ENCODE results near the gene RIMKLA.
A peak's percentile ranks its signal among the peaks of the same experiment; 100 is the strongest.

Gene RIMKLA, protein sequence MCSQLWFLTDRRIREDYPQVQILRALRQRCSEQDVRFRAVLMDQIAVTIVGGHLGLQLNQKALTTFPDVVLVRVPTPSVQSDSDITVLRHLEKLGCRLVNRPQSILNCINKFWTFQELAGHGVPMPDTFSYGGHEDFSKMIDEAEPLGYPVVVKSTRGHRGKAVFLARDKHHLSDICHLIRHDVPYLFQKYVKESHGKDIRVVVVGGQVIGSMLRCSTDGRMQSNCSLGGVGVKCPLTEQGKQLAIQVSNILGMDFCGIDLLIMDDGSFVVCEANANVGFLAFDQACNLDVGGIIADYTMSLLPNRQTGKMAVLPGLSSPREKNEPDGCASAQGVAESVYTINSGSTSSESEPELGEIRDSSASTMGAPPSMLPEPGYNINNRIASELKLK

DNA sequence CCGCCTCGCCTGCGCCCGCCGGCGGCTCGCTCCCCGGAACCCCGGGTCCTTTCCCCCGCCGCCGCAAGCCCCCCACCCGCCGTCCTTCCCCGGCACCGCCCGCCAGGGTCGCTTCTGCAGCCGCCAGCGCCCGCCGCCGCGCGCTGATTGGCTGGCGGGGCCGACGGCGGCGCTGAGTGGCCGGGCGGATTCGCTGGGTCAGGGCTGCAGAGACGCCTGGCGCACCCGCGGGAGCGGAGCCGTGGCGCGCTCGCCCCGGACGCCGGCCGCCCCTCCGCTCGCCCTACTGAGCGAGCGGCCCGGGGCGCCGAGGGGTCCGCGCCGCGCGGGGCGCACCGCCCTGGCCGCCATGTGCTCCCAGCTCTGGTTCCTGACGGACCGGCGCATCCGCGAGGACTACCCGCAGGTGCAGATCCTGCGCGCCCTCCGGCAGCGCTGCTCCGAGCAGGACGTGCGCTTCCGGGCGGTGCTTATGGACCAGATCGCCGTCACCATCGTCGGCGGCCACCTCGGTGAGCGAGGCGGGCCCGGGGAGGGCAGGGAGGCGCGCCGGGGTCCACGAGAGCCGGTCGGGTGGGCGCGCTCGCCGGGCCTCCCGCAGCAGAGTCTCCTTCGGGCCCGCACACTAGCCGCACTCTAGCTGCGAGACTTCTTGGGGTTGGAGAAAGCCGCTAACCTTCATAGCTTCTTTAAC is at the start of gene RIMKLA:
RIMKLA (plus strand) TSS at position 207 of the 694 bp plus-strand sequence; CDS start at position 350, 143 bp downstream.
- DNase-seq (ENCODE audit: low read depth) = no peak

DNA sequence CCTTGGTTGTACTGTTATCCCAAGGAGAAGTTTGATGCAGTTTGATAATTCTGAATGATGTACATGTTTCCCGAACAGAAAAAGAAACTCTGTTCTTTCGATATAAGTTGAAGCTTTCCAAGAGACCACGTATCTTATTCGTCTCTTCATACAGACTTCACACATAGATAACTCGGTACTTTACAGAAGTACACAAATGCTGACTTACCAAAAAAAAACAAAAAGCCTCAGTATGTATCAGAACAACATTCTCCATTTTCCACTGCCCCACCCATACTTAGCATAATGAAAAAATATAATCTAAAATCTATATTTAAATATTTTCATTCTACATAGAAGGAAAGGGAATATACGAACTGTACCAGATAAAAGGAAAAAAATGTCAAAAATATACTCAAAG is 47.7 kb upstream of the RIMKLA start:
- DNase-seq (ENCODE audit: low read depth) = no peak

DNA sequence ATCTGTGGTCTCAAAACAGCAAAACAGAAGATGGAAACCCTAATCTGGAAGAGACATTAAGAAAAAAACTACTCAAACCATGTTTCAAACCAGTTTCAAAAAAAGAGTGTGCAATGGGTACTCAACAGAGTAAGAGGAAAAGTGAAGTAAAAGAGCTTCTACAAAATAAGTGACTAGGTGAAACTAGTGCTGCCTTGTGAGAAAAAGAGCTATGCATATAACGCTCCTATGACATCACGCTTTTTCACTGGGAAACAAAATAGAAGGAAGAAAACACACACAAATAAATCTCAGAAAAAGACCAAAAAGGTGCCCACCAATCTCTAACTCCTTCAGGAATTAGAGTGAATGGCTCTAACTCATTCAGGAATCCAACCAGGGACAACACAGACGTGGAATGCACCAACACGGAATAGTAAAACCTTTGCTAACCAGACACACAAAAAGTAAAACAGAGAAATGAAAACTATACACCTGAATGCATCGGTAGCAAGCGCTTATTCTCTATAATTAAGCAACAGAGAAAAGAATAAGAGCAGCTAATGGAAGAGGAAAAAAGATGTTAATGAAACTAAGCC is 46.8 kb upstream of the RIMKLA start:
- DNase-seq (ENCODE audit: low read depth) = no peak

DNA sequence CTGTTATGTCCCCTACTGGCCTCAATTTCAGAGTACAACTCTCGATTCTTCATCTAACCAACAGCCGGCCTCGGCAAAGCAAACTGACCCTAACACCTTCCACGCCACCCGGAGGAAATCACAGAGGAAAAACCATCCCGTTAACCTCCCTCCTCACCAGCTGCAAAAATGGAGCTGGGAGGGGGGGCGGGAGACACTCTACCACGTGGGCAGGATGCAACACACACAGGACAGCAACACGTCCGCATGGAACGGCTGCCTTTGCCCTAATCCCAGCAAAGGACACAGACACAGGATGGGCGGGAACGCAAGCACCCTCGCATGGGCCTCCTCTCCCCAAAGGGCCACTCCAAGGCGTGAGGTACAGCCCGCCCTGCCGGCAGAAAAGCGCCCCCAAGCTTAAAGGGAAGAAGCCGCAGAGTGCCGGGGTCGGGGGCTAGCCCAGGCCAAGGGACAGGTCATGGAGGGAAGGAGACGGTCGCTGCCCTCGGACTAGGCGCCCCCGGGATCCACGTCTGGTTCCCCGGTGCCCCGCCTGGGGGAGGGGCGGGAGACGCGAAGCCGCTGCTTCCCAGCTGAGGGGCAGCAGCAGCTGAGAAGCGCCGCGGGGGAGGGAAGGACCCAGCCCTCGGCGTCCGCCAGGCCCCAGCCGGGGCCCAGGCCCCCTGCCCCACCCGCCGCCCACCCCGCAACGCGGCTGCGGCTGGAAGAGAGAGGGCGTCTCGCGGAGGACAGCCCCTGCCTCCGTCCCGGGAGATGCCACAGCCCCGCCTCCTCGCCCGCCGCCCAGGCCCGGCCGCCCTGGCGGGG is 46.1 kb upstream of the RIMKLA start:
- DNase-seq (ENCODE audit: low read depth) = peak; percentile 59

DNA sequence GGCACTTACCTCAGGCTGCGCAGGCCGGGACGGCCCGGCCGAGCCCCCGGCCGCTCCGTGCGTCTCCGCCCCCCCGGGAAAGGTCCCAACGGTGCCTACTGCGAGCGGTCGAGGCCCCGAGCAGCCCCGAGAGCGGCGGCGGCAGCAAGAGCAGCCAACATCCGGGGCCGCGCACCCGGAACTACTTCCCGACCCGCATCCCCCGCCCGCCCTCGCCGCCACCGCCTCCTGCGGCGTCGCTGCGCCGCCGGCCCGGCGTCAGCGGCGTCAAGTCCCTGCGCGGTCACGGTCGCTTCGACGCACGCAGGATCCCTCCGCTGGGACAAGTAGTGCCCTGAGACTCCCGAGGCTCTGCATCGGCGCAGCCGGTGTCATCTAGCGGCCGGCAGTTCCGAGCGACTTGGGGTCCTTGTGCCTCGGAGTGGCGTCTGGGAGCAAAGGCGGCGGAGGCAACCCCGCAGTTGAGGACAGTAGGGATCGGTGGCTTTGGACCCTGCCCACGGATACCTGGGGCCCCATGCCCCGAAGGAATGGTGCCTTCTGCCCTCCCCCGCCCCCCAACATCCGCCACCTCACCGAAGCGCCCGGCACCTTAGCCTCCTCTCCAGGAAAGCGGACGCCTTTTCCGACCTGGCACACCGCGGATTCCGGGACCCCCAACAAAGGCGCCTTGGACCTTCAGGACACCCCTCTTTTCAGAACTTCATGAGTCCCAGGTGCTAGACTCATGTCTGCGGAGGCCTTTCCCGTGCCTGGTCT is 45.4 kb upstream of the RIMKLA start, which contains the start of gene FOXJ3:
FOXJ3 (minus strand) TSS at position 186 of the 759 bp plus-strand sequence. CDS start 24,142 bp downstream, outside the sequence.
- DNase-seq (ENCODE audit: low read depth) = peak; percentile 99

DNA sequence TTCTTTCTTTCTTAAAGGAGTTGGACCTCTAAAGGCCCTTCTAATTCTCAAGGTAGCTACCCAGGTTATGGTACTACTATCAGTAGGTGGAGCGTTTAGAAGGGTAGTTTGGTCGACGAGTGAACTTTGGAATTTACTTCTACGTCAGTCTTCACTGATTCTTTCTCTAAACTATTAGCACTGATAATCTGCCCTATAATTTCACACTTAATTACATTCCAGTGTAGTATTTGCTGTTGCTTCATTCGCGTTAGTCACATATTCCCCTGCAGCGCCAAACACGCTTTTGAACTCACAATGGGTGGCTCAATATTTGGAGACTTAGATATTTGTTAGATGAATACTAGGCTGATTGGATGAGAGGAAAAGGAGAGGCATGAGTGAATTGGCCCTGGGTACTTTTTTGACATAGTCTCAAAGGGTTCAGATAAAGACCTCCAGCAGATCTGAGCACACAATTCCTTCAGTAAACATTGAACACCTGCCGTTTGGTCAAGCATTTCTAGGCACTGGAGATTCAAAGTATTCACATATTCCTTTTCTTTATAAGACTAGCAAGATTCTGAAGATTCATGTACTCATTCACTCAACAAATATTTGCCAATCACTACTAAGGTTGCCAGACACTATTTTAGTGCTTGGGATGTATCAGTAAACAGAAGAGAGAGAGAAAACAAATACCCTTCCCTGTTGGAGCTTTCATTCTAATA is 44.6 kb upstream of the RIMKLA start:
- DNase-seq (ENCODE audit: low read depth) = no peak

DNA sequence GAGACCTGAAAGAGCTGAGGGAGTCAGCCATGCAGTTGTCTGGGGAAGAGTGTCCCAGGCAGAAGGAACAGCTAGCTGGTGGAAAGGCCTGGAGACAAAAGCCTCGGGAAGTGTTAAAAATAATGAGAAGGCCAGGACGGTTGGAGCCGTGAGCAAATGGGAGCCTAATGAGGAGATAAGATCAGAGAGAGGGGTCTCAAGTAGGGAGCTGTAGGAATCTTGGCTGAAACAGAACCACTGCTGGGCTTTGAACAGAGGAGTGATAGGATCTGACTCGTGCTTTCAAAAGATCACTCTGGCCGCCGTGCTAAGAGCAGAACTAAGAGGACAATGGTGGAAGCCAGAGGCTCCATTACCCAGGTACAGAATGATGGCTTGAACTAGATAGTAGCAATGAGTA is 43.6 kb upstream of the RIMKLA start:
- no peak for DNase-seq (ENCODE audit: low read depth)

DNA sequence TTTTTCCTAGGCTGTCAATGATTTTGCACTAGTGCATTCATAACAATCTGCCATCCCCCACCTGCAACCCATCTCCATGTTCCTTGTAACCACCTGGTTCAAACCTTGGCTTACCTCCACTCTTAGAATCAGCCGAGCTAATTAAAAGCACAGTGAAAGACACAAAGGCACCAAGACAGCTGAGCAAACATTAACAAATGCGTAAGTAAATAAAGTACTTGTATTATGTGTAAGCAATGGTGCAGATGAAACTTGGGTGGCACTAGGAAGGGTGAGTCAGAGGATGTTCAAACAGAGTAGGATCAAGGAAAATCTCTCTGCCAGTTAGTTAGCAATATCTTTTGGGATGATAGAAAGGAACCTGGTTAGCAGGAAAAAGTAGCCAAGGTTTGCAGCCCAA is 40.5 kb upstream of the RIMKLA start:
- DNase-seq (ENCODE audit: low read depth) = no peak

DNA sequence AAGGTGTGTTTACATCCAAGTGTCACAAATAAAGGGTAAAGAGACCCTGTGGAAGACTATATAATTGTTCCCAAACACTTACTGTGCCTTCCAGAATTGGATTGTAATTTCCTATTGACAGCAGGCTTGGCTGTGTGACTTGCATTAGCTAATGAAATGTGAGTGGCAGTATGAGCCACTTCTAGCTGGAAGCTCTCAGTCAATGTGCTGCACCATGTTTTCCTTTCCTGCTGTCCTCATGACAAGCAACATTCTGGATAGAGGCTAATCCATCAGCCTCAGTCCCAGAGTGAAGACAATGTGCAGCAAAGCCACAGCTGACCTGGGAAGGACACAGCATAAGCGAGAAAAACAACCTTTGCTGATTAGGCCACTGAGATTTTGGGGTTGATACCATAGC is 39.7 kb upstream of the RIMKLA start:
- no peak for DNase-seq (ENCODE audit: low read depth)

DNA sequence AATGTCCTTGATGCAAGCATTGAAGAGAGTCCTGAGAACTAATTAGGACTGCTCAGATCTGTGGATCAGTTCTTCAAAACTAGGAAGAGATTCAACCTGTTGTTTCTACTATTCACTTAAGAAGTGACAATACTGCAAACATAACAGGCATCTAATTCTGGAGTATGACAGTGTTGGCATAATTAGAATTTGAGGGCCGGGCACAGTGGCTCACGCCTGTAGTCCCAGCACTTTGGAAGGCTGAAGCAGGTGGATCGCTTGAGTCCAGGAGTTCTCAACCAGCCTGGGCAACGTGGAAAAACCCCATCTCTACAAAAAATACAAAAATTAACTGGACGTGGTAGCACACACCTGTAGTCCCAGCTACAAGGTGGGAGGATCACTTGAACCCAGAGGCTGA is 37.5 kb upstream of the RIMKLA start:
- DNase-seq (ENCODE audit: low read depth) = no peak

DNA sequence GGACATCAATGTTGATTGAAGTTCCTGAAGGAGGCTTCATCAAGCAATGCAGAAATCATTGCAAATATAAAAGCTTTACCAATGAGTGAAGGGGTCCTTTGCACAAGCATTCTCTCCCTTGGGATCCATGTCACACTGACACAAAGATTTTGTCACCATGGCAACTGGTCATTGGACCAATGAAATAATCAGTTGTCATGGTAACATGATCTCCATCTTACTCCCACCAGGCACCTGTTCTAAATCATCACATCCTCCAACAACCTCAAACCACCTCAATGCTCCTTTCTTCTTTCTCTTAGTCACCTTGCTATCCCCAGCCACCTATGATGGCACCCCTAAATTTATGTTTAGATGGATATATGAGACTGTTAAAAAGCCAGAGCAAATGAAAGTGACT is 32.1 kb upstream of the RIMKLA start:
- no peak for DNase-seq (ENCODE audit: low read depth)

DNA sequence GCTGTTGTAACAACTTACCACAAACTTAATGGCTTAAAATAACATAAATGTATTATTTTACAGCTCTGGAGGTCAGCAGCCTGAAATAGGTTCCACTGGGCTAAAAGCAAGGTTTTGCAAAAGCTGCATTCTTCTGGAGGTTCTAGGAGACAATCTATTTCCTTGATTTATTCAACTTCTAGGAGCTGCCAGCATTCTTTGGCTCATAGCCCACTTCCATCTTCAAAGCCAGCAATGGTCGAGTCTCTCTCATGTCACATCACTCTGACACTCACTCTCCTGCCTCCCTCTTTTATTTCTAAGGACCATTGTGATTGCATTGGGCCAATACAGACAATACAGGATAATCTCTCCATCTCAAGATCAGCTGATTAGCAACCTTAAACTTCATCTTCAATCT is 30.5 kb upstream of the RIMKLA start:
- no peak for DNase-seq (ENCODE audit: low read depth)

DNA sequence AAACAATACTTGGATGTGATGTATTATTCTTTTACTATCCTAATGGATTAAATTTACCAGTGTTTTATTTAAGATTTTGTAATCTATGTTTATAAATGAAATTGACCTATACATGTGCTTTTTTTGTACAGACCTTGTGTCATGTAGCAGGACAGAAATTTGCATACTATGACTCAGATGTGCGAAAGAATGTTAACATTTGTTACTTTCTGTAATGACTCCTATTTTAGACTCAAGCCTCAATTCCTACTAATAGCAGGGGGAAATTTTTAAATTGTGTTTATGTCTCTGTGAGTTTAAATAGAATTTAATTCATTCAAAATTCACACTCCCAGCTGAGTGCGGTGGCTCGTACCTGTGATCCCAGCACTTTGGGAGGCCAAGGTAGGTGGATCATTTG is 21.8 kb upstream of the RIMKLA start:
- DNase-seq (ENCODE audit: low read depth) = no peak

DNA sequence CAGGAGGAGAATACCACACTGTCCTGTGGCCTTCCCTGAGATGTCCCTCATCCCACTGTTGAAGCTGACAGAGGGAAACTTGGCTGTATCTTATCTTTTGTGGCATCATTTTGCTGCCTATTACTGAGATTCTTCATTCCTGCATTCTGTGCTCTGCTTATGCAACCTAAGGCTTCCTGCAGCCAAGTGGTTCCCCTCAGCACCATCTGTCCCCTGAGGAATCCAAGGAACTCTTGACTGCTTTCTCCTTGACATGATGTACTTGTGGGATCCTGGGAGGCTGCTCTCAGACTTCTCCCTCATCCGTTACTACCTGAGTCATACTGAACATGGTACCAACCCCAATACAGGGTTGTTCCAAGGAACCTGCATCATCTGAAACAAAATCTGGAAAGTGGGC is 21.1 kb upstream of the RIMKLA start:
- no peak for DNase-seq (ENCODE audit: low read depth)

DNA sequence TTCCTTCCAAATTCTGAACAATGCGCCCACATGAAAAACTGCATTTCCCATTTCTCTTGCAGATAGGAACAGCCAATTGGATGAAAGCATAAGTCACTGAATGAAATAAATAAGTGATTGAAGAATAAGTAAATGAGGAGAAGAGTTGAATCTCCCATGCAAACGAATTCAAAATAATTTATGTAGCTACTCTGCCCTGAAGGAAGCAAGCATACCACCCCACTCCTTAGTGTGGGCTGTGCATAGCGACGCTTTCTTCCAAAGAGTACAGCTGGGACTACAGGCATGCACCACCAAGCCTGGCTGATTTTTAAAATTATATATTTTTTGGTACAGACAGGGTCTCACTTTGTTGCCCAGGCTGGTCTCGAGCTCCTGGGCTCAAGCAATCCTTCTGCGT is 16.5 kb upstream of the RIMKLA start:
- DNase-seq (ENCODE audit: low read depth) = no peak

DNA sequence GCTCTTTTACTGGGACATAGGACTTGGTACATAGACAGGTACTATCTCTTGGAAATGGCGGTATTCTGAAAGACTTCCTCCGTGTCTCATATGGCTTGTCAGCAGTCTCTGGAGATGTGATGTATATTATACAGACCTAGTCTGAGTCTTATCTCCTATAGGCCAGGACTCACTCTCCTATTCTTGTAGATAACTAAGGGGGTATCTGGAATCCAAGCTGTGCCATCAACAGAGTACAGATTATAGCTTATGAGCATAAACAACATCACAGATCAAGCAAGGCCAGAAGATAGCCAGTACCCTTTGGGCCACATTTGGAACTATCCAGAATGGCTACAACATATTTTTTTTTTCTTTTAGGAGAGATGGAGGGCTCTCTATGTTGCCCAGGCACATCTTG is 16.1 kb upstream of the RIMKLA start:
- DNase-seq (ENCODE audit: low read depth) = no peak

DNA sequence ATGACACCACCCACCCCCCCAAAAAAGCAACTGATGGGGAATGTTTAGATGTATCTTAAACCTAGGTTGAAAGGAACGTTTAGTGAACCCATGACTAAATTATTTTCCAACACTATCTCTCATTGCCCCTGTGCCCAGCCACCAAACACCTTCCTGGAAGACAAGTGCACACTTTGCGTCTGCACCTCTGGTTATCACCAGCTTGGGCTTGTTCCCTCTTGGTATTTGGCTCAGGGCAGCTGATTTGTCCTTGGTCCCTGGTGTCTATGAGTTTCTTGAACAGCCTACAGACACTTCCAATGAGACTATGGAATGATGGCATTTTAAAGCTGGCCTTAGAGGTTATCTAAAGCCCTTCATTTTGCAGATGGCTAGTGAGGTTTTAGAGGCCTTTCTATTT is 15.5 kb upstream of the RIMKLA start:
- DNase-seq (ENCODE audit: low read depth) = no peak

DNA sequence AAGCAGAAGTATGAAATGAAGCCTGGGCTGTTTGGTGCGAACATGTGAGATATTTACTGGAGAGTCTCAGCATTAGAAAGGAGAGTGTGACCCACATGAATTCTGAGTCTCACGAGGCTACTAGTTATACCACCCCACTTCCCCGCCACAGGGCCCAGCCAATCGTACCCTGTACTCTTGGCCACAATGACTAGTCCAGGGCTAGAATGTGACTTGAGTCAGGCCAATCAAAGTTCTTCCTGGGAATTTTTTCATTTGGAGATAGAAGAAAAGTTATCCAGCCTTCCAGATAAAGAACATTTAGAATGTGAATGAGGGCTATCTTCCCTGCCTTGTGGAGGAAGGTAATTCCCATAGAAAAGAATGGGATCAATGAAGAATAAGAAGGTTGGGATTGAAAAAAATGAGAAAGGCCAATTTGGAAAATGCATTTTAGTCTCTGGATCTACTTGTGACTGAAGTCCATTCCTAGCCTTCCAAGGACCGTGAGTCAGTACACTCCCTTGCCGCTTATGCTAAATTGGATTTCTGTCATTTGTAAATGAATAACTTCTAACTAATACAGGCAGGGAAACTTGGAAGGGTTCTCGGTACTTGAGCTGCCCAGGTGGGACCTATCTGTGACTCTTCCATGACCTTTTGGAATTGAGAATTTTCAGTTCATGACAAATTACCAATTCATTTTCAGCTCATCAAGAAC is 12.3 kb upstream of the RIMKLA start:
- no peak for DNase-seq (ENCODE audit: low read depth)

DNA sequence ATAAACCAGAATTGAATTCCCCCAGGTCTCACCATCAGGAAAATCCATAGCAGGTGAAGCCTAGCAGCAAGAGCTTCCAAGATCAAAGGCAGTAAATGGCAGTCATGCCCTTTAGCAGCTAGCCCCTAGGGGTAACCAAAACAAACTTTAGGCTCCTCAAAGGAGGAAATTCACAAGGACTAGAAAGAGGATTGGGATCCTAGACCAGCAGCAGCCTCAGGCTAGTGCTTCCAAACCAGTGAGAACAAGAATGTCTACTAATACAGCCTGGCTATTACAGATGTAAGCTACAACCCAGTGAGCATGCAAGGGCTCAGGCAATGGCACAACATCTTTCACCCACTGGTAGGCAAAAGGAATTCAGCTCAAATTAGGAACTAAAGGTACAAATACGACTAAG is 11.1 kb upstream of the RIMKLA start:
- no peak for DNase-seq (ENCODE audit: low read depth)

DNA sequence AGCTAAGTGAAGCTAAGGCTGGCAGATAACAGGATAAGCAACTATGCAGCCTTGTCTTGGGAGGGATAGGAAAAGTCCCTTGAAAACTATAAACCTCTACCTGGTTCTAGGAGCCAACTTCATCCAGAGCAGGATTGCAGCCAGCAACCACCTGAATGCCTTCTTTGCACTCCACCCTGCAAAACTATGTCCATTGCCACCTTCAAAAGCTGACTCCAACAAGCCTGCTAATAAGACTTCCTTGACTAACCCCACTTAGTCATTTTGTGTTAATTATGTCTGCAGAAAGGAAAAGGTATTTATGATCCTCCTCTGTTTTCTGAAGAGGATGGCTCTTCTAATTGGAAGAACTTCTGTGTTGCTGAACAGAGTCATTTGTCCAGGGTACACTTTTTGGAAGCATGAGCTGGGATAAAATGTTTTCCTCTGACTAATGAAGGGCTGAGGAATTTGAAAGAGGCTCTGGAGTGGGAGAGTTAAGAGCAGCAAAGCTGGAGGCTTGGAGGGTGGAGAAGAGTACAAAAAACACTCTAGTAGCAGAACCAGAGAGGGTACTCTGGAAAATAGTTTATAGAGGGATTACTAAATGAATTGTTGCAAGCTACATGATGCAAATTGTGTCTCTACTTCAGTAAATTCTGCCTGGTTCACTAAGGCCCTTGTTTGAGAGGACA is 9.6 kb upstream of the RIMKLA start:
- no peak for DNase-seq (ENCODE audit: low read depth)
